Neutrophil (primary cell): ENCODE results near the gene ACTR5.

Experiments
- H3K27ac ChIP-seq: fragments of 200-600 bp; sonication (generic); 2 replicates; pipeline ENCODE4 v1.5.1; 2016; ENCODE audit warnings: mild to moderate bottlenecking, moderate library complexity
- H3K27me3 ChIP-seq: fragments of 200-600 bp; sonication (generic); 2 replicates; pipeline ENCODE4 v1.6.0; 2016; ENCODE audit warnings: mild to moderate bottlenecking
- H3K36me3 ChIP-seq: fragments of 200-600 bp; sonication (generic); 2 replicates; pipeline ENCODE4 v1.5.1; 2017
- H3K4me1 ChIP-seq, 2 experiments: fragments of 200-600 bp in 1 of 2; sonication (generic) in 1 of 2; 1 replicate in 1 of 2; 2 replicates in 1 of 2; pipeline versions ENCODE4 v1.5.1 to v1.6.1; 2013 to 2016; ENCODE audit warnings: low read depth in 1 of 2, low read length in 1 of 2, mild to moderate bottlenecking in 1 of 2, moderate library complexity in 1 of 2; ENCODE audit not compliant: control insufficient read depth in 1 of 2, insufficient read depth in 1 of 2
- H3K4me3 ChIP-seq, 2 experiments: fragments of 200-600 bp in 1 of 2; sonication (generic) in 1 of 2; 1 replicate in 1 of 2; 2 replicates in 1 of 2; pipeline ENCODE4 v1.5.1; 2013 to 2016; ENCODE audit warnings: low read depth in 1 of 2, low read length in 1 of 2, mild to moderate bottlenecking in 1 of 2, moderate library complexity in 1 of 2
- H3K9me3 ChIP-seq: fragments of 200-600 bp; sonication (generic); 2 replicates; pipeline ENCODE4 v1.5.1; 2016
- TF ChIP-seq, protein P1 (sequence below): fragments of 200-600 bp; sonication (generic); IDR thresholded peaks from 2 replicates; pipeline ENCODE4 v1.5.1; 2016; ENCODE audit warnings: antibody characterized with exemption

ACTR5 gene

DNA sequence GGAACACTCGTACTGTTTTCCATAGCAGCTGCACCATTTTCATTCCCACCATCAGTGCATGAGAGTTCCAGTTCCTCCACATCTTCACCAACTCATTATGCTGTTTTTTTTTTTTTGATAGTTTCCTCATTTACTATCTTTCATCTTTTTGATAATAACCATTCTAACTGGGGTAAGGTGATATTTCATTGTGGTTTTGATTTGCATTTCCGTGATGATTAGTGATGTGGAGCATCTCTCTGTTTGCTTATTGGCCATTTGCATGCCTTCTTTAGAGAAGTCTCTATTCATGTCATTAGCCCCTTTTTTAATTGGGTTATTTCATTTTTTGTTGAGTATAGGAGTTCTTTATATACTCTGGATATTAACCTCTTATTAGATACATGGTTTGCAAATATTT is 25.9 kb downstream of the ACTR5 start:
- TF ChIP-seq, protein P1, sequence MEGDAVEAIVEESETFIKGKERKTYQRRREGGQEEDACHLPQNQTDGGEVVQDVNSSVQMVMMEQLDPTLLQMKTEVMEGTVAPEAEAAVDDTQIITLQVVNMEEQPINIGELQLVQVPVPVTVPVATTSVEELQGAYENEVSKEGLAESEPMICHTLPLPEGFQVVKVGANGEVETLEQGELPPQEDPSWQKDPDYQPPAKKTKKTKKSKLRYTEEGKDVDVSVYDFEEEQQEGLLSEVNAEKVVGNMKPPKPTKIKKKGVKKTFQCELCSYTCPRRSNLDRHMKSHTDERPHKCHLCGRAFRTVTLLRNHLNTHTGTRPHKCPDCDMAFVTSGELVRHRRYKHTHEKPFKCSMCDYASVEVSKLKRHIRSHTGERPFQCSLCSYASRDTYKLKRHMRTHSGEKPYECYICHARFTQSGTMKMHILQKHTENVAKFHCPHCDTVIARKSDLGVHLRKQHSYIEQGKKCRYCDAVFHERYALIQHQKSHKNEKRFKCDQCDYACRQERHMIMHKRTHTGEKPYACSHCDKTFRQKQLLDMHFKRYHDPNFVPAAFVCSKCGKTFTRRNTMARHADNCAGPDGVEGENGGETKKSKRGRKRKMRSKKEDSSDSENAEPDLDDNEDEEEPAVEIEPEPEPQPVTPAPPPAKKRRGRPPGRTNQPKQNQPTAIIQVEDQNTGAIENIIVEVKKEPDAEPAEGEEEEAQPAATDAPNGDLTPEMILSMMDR, result no peak
- H3K27ac ChIP-seq, result no peak overlapping the region
- H3K36me3 ChIP-seq, result peaks cover 32% of the 10 kb centered on the region
- no peaks in the 10 kb centered on the region for H3K9me3 ChIP-seq
- peaks cover 0 to 5% of the 10 kb centered on the region in 2 experiments for H3K4me1 ChIP-seq
- no peaks in the 10 kb centered on the region for H3K27me3 ChIP-seq
- H3K4me3 ChIP-seq, result no peak overlapping the region

DNA sequence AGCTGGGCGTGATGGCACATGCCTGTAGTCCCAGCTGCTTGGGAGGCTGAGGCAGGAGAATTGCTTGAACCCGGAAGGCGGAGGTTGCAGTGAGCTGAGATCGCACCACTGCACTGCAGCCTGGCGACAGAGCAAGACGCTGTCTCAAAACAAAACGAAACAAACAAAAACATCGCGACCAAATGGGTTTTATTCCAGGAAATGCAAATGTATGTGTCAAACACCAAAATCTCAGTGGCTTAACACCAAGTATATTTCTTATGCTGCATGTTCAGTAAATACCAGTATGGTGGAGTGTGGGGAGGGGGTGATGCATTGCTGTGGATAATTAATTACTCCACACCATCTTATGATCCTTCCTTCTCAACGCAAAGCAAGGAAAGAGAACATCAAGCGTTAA is 28.1 kb downstream of the ACTR5 start:
- H3K27ac ChIP-seq, result no peak overlapping the region
- TF ChIP-seq, protein P1, result no peak

DNA sequence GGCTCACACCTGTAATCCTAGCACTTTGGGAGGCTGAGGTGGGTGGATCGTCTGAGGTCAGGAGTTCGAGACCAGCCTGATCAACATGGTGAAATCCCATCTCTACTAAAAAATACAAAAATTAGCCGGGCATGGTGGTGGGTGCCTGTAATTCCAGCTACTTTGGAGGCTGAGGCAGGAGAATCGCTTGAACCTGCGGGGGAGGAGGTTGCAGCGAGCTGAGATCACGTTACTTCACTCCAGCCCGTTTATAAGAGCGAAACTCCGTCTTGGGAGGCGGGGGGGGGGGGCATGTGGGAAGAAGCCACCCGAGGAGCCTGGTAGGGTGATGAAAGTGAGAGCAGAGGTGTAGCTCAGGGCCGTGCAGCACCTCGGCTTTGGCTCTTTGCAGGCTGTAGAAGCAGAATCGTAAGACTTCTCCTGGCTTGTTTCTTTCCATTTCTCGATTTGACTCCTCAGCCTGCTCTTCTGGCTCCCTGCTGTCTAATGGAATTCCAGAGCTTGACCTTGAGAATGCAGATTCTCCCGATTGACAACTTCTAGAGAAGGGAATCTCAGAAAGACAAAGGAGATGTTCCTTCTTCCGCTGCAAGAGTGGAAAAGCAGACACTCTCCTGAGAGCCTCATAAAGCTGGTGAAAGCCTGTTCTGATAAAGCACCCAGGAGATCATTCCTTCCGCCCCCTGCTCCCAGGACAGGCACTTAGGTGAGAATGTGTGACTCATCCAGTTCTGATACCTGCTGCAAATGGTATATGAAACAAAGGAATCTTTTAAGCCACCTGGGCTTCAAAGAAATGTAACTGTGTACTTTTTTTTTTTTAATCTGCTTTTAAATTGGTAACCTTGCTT is 31.2 kb downstream of the ACTR5 start:
- no peak overlapping the region for H3K4me3 ChIP-seq
- H3K27ac ChIP-seq, result no peak overlapping the region
- no peaks in the 10 kb centered on the region for H3K4me1 ChIP-seq
- no peaks in the 10 kb centered on the region for H3K9me3 ChIP-seq
- H3K27me3 ChIP-seq, result no peaks in the 10 kb centered on the region
- TF ChIP-seq, protein P1, result no peak
- H3K36me3 ChIP-seq, result no peaks in the 10 kb centered on the region

More for the DNA sequence above, 28.1 kb downstream of the ACTR5 start:
- Histone ChIP-seq H3K36me3 (peaks cover 15% of the 10 kb centered on the region), H3K27me3 (no peaks in the 10 kb centered on the region), H3K4me3 (no peak overlapping the region), H3K4me1 (peaks cover 0 to 5% of the 10 kb centered on the region in 2 experiments), H3K9me3 (no peaks in the 10 kb centered on the region)

DNA sequence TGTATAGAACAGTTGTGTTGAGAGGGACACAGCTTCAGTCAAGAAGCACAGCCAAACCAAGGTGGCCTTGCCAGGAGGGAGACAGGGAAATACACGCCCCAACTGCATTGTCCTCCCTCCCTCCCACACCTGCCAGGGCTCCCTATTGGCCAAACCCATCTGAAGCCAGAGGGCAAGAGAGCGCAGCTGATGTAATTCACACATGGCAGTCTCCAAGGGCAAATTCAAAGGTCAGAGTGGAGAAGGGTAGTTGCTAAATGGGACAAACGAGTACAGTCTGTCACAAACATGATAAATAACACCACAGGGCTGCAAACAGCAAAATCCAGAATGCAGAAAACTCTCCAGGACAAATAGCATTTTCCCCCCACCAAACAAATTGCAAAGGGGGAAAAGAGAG is 34.0 kb downstream of the ACTR5 start:
- H3K36me3 ChIP-seq, result no peaks in the 10 kb centered on the region
- no peaks in the 10 kb centered on the region for H3K4me1 ChIP-seq
- TF ChIP-seq, protein P1, result no peak
- H3K27me3 ChIP-seq, result no peaks in the 10 kb centered on the region
- H3K27ac ChIP-seq, result no peak overlapping the region
- H3K4me3 ChIP-seq, result no peak overlapping the region
- H3K9me3 ChIP-seq, result no peaks in the 10 kb centered on the region

- H3K27ac ChIP-seq, result no peak overlapping the region
- TF ChIP-seq, protein P1, result no peak
- H3K4me1 ChIP-seq, result no peaks in the 10 kb centered on the region
These were observed 39.6 kb downstream of the ACTR5 start for GRCh38 chr20:38787870-38788269.

More at GRCh38 chr20:38787870-38788269, 39.6 kb downstream of the ACTR5 start:
- H3K4me3 ChIP-seq, result no peak overlapping the region
- H3K9me3 ChIP-seq, result no peaks in the 10 kb centered on the region
- no peaks in the 10 kb centered on the region for H3K36me3 ChIP-seq
- H3K27me3 ChIP-seq, result peaks cover 6% of the 10 kb centered on the region
